ENCODE results near the gene HMGN3.

Gene HMGN3

GRCh38 chr6:79232696-79233462 lies 1.6 kb downstream of the HMGN3 start:
- DNase-seq (ENCODE audit: low spot score) = no peak

- no peak for DNase-seq (ENCODE audit: low spot score)
These were observed 2.8 kb downstream of the HMGN3 start for GRCh38 chr6:79231666-79232065.

- DNase-seq (ENCODE audit: low spot score) = no peak
These were observed 3.4 kb downstream of the HMGN3 start for GRCh38 chr6:79231101-79231500.

DNA sequence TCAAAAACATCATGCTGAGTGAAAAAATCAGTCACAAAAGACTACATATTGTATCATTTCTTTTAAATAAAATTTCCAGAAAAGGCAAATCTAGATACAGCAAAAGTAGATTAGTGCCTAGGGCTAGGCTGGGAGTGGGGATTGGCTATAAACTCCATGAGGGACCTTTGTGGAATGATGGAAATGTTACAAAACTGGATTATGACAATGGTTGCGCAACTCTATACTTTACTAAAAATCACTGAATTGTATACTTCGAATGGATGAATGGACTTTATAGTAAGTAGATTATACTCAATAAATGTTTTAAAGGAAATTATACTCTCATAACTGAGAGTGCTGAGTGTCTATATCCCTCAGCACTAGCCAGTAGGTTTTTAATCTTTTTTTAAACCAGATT lies 4.3 kb downstream of the HMGN3 start:
- no peak for DNase-seq (ENCODE audit: low spot score)

DNA sequence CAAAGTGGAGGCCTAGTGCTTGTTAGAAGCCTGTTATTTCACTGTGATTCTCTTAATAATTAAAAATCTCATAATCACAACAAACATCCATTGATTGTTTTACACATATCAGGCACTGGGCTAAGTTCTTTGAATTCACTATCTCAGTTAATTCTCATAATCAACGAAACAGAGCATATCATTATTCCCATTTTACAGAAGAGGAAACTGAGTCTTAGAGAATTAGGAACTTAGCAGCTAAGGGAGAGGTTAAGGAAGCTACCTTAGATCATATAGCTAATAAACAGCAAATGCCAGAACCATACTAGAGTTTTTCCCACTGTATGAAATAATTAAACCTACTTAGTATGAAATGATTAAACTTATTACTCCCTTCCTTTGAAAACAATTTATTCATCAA lies 7.0 kb downstream of the HMGN3 start:
- DNase-seq (ENCODE audit: low spot score) = no peak

DNA sequence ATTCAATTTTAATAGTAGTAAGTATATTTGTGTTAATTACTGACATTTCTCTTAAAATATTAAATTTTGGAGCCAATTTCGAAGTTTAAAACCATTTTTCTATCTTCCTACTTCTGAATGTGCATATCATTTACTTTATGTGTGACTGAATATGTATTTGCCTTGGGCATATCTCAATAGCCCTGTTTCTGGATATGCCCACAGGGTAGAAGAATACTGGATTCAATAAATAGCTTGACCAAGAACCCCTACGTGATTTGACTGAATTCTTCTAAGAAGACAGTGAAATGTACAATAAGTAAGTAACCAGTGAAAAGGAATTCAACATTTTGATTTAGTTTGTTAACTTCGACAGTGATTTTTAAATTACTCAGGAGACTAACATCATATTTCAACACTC lies 7.8 kb downstream of the HMGN3 start:
- DNase-seq (ENCODE audit: low spot score) = no peak

DNA sequence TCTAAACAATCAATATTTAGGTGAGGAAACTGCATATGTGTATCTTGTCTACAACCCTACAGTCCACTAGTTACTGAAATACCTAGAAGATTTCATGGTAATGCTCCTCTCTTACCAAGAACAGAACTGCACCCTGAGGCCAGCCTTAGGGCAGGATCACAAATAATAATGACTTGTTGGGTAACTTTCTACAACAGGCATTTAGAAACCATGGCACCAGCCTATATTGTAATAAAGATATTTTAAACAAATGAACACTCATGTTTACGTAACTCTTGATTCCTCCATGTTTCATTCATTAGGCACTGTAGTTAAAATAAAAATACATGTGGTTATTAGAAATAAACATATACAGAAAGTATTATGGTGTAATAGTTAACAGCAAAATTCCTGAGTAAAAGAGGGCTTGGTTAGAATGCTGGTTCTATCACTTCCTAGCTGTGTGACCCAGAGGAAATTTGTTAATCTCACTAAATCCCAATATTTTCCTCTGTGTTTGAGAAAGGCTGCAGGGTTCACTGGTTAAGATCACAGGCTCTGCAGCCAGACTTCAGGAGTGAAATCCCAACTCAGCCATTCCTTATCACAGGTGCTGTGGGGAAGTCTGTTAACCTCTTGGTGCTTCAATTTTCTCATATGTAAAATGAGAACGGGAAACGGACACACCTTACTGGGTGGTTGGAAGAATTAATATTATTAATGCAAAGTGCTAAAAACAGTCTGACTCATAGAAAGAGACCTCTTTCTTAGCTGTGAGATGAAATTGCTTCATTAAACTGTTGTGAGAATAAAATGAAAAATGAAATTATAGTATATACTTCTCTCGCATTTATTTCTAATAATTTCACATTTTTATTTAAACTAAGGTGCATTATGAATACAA lies 8.5 kb downstream of the HMGN3 start:
- DNase-seq (ENCODE audit: low spot score) = no peak

DNA sequence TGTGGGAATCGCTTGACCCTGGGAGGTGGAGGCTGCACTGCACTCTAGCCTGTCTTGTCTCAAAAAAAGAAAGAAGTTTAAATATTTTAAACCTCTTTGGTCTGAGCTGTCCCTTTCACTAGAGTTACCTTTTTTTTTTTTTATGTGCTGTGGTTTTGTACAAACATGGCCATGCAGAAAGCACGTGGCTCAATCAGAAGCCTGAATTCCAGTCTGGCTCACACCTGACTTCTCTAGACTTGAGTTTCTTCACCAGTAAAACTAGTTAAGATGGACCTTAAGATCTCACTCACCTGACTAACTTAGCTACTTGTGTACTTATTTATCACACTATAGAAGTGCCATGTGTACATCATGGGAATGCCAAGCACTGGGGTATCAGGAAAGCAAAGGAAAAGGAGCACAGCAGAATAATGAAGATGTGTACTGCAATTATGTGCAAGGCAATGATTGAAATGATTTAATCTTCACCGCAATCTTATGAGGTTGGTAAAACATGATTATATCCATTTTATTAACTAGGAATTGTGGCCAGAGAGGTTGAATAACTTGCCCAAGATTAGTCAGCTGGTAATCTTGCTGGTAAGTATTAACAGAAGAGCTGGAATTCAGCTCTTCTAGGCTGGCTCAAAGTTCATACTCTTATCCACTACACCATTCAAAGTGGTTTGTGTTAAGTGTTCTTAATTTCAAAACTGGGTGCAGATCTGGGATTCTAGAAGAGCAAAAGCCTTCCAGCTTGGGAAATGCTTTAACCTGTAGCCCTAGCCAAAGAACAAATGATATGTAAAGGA lies 10.7 kb downstream of the HMGN3 start:
- no peak for DNase-seq (ENCODE audit: low spot score)

- no peak for DNase-seq (ENCODE audit: low spot score)
These were observed 19.2 kb downstream of the HMGN3 start for GRCh38 chr6:79215213-79215824.

DNA sequence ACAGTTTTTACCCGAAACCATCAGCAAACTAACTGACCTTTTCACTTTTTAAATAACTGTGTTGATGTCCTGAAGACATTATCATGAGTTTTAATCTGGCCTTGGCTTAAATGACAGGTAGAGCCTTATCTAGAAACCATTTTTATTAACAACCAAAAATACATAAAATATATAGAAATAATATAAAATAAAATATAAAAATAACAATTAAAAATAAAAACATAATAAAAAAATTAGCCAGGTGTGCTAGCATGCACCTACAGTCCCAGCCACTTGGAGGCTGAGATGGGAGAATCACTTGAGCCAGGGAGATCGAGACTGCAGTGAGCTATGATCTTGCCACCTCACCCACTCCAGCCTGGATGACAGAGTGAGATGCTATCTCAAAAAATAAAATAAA lies 21.6 kb downstream of the HMGN3 start:
- DNase-seq (ENCODE audit: low spot score) = no peak

DNA sequence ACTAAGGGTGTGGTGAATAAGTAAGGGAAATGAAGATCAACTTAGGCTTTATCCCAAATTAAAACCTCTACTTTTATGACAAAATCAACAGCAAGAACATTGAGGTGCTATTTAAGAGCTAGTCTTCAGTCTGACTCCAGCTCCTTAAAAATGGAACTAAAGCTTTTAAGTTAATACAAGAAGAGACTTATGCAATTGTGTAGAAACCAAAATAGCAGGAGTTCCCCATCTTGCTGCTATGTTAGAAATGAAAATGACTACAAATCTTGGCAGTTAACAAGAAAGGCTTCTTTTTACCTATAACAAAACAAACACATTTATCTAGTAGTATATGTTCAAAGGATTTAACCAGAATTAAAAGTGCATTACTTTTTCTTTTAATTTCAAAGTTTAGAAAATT lies 25.7 kb downstream of the HMGN3 start:
- no peak for DNase-seq (ENCODE audit: low spot score)

DNA sequence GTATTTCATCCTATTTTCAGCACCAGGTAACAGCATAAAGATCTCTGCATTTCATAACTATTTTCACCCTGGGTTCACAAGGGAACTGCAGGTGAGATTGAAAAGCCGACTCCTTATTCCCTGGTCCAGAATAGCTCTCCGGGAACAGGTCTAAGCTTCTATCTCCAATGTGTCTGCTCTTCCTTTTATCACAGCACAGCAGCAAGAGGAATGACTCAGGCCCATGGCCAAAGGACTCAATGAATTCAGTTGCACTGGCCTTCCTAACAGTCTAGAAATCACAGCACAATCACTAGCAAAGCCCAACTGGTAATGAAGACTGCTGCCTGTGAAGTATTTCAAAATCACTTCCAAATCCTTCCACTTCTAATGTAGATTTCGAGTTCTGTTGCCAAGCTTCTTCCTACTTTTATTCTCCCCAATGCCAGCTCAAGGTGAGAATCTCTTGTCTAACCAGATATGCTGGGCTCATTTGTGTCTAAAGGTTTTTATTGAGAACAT lies 30.7 kb downstream of the HMGN3 start:
- no peak for DNase-seq (ENCODE audit: low spot score)

- DNase-seq (ENCODE audit: low spot score) = no peak
These were observed 31.9 kb downstream of the HMGN3 start for GRCh38 chr6:79202556-79202955.

- DNase-seq (ENCODE audit: low spot score) = no peak
These were observed 32.5 kb downstream of the HMGN3 start for GRCh38 chr6:79201983-79202382.

DNA sequence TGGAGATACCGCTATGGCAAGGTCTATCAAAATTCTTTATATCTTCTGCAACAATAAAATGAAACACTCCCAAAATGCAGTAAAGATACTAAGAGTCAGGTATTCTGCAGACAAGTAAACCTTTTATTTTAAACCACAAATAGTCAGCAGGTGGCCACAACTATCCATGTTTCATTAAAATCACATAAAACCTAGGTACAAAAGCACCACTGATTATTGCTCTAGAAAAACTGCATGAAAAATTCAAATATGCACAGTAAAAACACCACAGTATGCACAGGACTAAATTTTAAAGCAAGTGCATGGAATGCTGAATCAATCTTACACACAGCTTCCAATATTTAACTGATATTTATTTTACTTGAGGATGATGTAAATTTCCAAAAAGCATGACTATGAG lies 33.3 kb downstream of the HMGN3 start:
- DNase-seq (ENCODE audit: low spot score) = no peak

DNA sequence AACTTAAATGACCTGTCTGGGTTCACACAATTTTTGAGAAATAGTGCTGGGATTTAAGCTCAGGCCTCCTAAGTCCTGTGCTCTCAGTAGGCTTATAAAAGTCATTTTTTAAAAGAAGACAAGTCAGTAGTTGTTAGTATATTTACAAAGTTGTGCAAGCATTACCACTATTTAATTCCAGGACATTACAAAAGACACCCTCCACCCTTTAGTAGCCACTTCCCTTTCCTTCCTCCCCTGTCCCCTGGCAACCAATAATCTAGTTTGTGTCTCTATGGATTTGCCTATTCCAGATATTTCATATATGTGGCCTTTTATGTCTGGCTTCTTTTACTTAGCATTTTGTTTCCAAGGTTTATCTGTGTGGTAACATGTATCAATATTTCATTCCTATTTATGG lies 37.6 kb downstream of the HMGN3 start:
- no peak for DNase-seq (ENCODE audit: low spot score)

DNA sequence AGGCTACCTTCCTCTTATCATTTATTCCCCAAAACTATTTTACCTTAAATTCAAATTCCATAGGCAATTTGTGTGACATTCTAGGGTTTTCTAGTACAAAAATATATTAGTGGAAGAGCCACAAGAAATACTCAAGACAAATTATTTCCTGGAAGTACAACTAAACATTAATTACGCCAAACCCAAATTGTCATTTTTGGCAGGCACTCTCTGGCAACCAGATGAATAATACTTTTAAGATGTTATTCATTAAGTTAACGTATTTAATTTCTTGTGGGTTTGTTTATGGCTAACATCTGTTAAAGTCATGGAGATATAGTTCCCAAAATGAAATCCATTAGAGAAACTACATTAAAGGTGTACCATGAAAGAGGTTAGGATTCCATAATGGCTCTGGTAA lies 40.5 kb downstream of the HMGN3 start:
- DNase-seq (ENCODE audit: low spot score) = no peak

DNA sequence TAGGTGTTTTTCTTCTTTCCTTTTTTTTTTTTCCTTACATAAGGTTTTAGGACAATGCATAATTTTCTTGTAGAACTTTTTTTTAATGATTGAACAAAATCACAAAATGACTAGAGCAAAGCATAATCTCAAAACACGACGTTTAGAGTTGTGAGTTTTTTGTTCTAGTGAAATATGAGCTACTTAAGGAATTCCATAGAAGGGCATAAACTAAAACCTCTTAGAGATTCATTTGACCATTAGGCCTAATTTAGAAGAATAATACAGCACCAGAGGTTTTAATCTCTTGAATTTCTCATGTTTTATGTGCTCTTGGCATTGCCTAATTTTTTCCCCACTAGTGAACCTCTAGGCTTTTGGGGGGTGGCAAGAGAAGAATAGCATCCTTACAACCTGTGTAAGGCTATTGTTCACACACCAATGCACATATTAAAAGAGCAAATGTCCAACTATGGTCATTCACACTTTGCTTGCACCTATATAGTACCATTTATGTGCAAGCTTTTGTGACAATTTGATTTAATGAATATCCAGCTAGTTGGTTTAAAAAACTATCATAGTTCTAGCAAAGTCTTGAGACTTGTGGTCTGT lies 44.6 kb downstream of the HMGN3 start:
- no peak for DNase-seq (ENCODE audit: low spot score)

DNA sequence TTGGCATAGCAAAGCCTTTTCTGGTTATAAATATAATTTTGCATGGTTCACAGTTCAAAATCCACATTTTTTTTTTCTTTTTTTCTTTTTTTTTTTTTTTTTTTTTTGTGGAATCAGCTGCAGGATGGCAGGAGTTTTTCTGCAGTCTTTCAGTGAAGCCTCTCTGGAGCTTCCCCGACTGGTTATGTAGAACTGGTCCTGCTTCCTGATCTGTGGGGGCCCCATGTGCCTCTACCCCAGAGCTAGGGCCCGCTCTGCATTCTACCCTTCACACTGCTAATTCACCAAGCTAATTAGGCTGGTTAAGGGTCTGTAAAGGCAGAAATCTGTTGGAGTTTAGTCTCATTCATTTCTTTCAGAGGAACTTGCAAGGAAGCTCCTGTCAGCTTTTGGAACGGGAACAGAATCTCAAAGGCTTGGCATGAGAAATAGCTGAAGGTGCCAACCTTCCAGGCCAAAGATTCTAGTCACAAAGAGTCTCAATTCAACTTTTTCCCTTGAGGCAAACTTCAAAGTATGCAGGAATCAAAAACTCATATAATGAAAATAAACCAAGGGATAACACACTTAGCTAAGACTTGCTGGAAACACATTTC lies 45.5 kb downstream of the HMGN3 start:
- DNase-seq (ENCODE audit: low spot score) = peak; percentile 28

DNA sequence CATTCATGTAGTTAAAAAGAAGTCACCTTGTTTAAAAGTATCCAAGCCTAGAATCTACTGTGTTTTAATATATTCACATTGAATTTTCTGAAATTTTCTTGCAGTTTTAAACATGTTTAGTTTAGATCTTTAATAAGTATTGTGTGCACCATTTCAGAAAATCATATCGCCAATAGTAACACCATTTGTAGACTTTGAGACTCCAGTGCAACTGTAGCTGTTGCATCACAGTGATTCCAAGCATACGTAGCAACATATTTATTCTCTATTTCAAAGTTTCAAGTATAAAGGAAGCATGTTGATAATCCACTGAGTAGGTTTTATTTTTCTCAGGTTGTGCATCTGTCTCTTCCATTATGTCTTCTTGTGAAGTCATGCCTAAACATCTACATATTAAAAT lies 46.4 kb downstream of the HMGN3 start:
- no peak for DNase-seq (ENCODE audit: low spot score)

GRCh38 chr6:79186564-79186963 lies 47.9 kb downstream of the HMGN3 start:
- no peak for DNase-seq (ENCODE audit: low spot score)

All from Ammon's horn (tissue), 1 donor.